HCT116 (cell line): Measurements from ENCODE around the gene BAD. TPM values are rescaled to one million over a fixed set of nuclear protein-coding genes. Genes with fewer than 3 reads are reported as not detected.

Experiments
- ATAC-seq: fragments of 200-7000 bp; cut with Tn5 transposase; 2 replicates; pipeline ENCODE4 v1.9.1; 2020; ENCODE audit warnings: mild to moderate bottlenecking, moderate library complexity
- BruUV-seq: library from RNA; stranded (reverse); fragments of 400-500 nt; replicated peaks from 2 replicates; lab custom pipeline; 2021; lab: Mats Ljungman, UMichigan
- CTCF ChIA-PET: fragments of 300-600 bp; sonication (Branson Sonifier 250); formaldehyde crosslinking; loops from one replicate; lab custom pipeline; 2021; ENCODE audit warnings: antibody characterized with exemption; lab: Charles Lee
- POLR2A ChIA-PET: fragments of 300-600, 350-600 bp; sonication (Branson Sonifier 250); formaldehyde crosslinking; loops from one replicate; lab custom pipeline; 2021; ENCODE audit warnings: antibody characterized with exemption; lab: Charles Lee
- RAD21 ChIA-PET, 2 experiments: fragments of 300-600 bp; sonication (Branson Sonifier 250); formaldehyde crosslinking; loops; one replicate each; lab custom pipeline; 2023; ENCODE audit warnings: low total read pairs in 2 of 2; ENCODE audit not compliant: uncharacterized antibody in 2 of 2, unreplicated experiment in 2 of 2, low non-redundant PET in 1 of 2; lab: Charles Lee
- DNase-seq: peaks from one replicate; pipeline ENCODE4 v3.0.0-alpha.2; 2010; ENCODE audit warnings: low read depth, low spot score
- H2AFZ ChIP-seq: fragments of 200-600 bp; shearing (Covaris generic), sonication (generic); 2 replicates; pipeline ENCODE4 v1.6.1; 2017; ENCODE audit warnings: low read depth, mixed run types, mixed read lengths, antibody characterized with exemption, low read length; ENCODE audit not compliant: poor library complexity, severe bottlenecking
- H3K27ac ChIP-seq: 2 replicates; pipeline ENCODE4 v1.5.1; 2012; ENCODE audit warnings: low read depth, low read length
- H3K27me3 ChIP-seq: fragments of 200-600 bp; sonication (generic); 2 replicates; pipeline ENCODE4 v1.6.1; 2016; ENCODE audit warnings: mixed run types, low read length, mixed read lengths; ENCODE audit not compliant: insufficient read depth
- H3K36me3 ChIP-seq, 2 experiments: fragments of 200-500 bp in 1 of 2; fragments of 200-600 bp in 1 of 2; sonication (Bioruptor generic) in 1 of 2; sonication (generic) in 1 of 2; 2 replicates each; pipeline versions ENCODE4 v1.5.1 to v1.6.1; 2014 to 2016; ENCODE audit warnings: low read length in 2 of 2, inconsistent platforms in 1 of 2, mixed read lengths in 1 of 2, mixed run types in 1 of 2; ENCODE audit not compliant: insufficient read depth in 2 of 2, control insufficient read depth in 1 of 2
- H3K4me1 ChIP-seq, 2 experiments: fragments of 200-600 bp in 1 of 2; sonication (generic) in 1 of 2; 2 replicates each; pipeline versions ENCODE4 v1.5.1 to v1.6.1; 2012 to 2017; ENCODE audit warnings: low read length in 2 of 2, inconsistent platforms in 1 of 2, mild to moderate bottlenecking in 1 of 2, mixed read lengths in 1 of 2, mixed run types in 1 of 2, moderate library complexity in 1 of 2; ENCODE audit not compliant: insufficient read depth in 2 of 2, control insufficient read depth in 1 of 2
- H3K4me2 ChIP-seq: fragments of 200-600 bp; sonication (generic); 2 replicates; pipeline ENCODE4 v1.6.1; 2017; ENCODE audit warnings: mixed run types, low read length, mixed read lengths
- H3K4me3 ChIP-seq, 2 experiments: fragments of 200-600 bp in 1 of 2; sonication (generic) in 1 of 2; replicated peaks in 1 of 2; 2 replicates each; pipeline ENCODE4 v1.5.1; 2011 to 2016; ENCODE audit warnings: low read length in 2 of 2, control low read depth in 1 of 2, low read depth in 1 of 2, mild to moderate bottlenecking in 1 of 2, mixed read lengths in 1 of 2, mixed run types in 1 of 2
- H3K79me2 ChIP-seq: fragments of 200-600 bp; sonication (generic); 2 replicates; pipeline ENCODE4 v1.6.1; 2017; ENCODE audit warnings: mild to moderate bottlenecking, mixed run types, low read length, moderate library complexity, mixed read lengths; ENCODE audit not compliant: insufficient read depth
- H3K9ac ChIP-seq: fragments of 200-600 bp; sonication (generic); 2 replicates; pipeline ENCODE4 v1.6.1; 2016; ENCODE audit warnings: low read length, mixed read lengths
- H3K9me2 ChIP-seq: fragments of 200-600 bp; sonication (generic), shearing (Covaris generic); 2 replicates; pipeline ENCODE4 v1.6.1; 2017; ENCODE audit warnings: mixed run types, mild to moderate bottlenecking, moderate library complexity; ENCODE audit not compliant: insufficient read depth
- H3K9me3 ChIP-seq, 2 experiments: fragments of 200-500 bp in 1 of 2; fragments of 200-600 bp in 1 of 2; sonication (Bioruptor generic) in 1 of 2; sonication (generic) in 1 of 2; 2 replicates each; pipeline ENCODE4 v1.6.1; 2014 to 2017; ENCODE audit warnings: low read length in 2 of 2, mixed read lengths in 2 of 2, inconsistent platforms in 1 of 2, low read depth in 1 of 2, mild to moderate bottlenecking in 1 of 2, mixed run types in 1 of 2, moderate library complexity in 1 of 2; ENCODE audit not compliant: control insufficient read depth in 1 of 2, insufficient read depth in 1 of 2
- H4K20me1 ChIP-seq: fragments of 200-600 bp; sonication (generic), shearing (Covaris generic); 2 replicates; pipeline ENCODE4 v1.6.1; 2017; ENCODE audit warnings: mixed run types, mild to moderate bottlenecking, moderate library complexity; ENCODE audit not compliant: insufficient read depth
- CBX3 ChIP-seq: IDR thresholded peaks from 2 replicates; pipeline ENCODE4 v1.6.1; 2012; ENCODE audit warnings: low read depth
- POLR2A ChIP-seq: IDR thresholded peaks from 2 replicates; pipeline ENCODE4 v1.7.0; 2011; ENCODE audit warnings: borderline replicate concordance; ENCODE audit not compliant: insufficient read depth, insufficient read length; ENCODE audit errors: extremely low read depth
- RAD21 ChIP-seq: IDR thresholded peaks from 2 replicates; pipeline ENCODE4 v1.6.1; 2012; ENCODE audit warnings: low read depth, mild to moderate bottlenecking
- REST ChIP-seq: IDR thresholded peaks from 2 replicates; pipeline ENCODE4 v1.6.1; 2012; ENCODE audit warnings: low read depth
- SP1 ChIP-seq: IDR thresholded peaks from 2 replicates; pipeline ENCODE4 v1.6.1; 2012; ENCODE audit warnings: low read depth
- ZFX ChIP-seq: fragments of 450-650 bp; IDR thresholded peaks from 2 replicates; pipeline ENCODE4 v1.6.1; 2017
- intact Hi-C: fragments of 100-400 bp; cut with micrococcal nuclease; formaldehyde crosslinking; loops from 2 replicates; pipeline ENCODE4 v1.10.0; 2022
- total RNA-seq: library from RNA; stranded (reverse); gene quantifications from one replicate; pipeline ENCODE4 v1.2.1, GENCODE V29; 2021; ENCODE audit not compliant: unreplicated experiment
- TF ChIP-seq, protein P1 (sequence below), 3 experiments: fragments of 200-600 bp in 1 of 3; sonication (generic) in 1 of 3; IDR thresholded peaks in 2 of 3; conservative IDR thresholded peaks in 1 of 3; 2 replicates each; pipeline ENCODE4 v1.5.1; 2012 to 2017; ENCODE audit warnings: low read depth in 2 of 3, low read length in 2 of 3, antibody characterized with exemption in 1 of 3, borderline replicate concordance in 1 of 3, control low read depth in 1 of 3, mild to moderate bottlenecking in 1 of 3, mixed read lengths in 1 of 3, mixed run types in 1 of 3, moderate library complexity in 1 of 3; ENCODE audit not compliant: insufficient read depth in 1 of 3

BAD gene
- total RNA-seq, 1 experiment from 2014 or later = 51.9 TPM

DNA sequence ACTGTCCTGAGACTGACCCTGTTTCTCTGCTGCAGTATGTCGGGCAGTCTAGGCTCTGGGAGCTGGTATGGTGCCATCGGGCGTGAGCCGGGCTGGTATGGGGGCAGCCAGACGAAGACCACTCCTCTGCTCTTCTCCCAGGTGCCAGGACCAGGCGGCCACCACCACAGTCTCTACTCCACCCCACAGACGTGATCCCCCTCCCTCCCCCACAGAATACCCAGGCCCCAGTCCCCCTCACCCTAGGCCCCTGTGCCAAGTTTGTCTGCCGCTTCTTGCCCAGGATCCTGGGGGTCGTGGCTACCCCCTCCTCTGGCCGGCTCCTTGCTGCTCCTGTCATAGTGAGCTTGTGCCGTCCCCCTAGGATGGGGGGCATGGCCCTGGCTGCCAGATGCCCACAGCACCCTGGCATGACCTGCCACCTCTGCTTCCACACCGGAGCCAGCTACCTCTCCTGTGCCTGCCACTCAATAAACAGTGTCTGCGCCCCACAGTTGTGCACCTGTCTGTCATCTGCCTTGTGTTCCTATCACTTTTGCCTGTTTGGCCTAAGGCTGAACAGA is 4.6 kb upstream of the BAD start:
- CTCF ChIA-PET = interaction anchor here (0.6 to 1.3 kb wide), 4 partner anchors 12 to 28 kb away, joined by 3 to 6 read pairs (median 4); partner anchors contain the start of gene TRMT112
- no peaks in the 10 kb centered on the region for H4K20me1 ChIP-seq
- intact Hi-C loops = no loop called here

More for the DNA sequence above, 4.6 kb upstream of the BAD start:
- no peaks in the 10 kb centered on the region for H3K27me3 ChIP-seq
- no peak for DNase-seq
- ChIA-PET POLR2A (no interaction called here), RAD21 (interaction anchor here in 1 of 2 experiments (0.6 kb wide), 1 partner anchor 37 kb away, joined by 4 read pairs; no protein-coding TSS in a partner anchor)
- TF ChIP-seq POLR2A (no peak), REST (no peak), RAD21 (no peak), SP1 (no peak), CBX3 (no peak), ZFX (no peak)
- TF ChIP-seq, protein P1, sequence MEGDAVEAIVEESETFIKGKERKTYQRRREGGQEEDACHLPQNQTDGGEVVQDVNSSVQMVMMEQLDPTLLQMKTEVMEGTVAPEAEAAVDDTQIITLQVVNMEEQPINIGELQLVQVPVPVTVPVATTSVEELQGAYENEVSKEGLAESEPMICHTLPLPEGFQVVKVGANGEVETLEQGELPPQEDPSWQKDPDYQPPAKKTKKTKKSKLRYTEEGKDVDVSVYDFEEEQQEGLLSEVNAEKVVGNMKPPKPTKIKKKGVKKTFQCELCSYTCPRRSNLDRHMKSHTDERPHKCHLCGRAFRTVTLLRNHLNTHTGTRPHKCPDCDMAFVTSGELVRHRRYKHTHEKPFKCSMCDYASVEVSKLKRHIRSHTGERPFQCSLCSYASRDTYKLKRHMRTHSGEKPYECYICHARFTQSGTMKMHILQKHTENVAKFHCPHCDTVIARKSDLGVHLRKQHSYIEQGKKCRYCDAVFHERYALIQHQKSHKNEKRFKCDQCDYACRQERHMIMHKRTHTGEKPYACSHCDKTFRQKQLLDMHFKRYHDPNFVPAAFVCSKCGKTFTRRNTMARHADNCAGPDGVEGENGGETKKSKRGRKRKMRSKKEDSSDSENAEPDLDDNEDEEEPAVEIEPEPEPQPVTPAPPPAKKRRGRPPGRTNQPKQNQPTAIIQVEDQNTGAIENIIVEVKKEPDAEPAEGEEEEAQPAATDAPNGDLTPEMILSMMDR (IDR thresholded peaks at IDR 0.05 in 2 of 3, conservative IDR thresholded peaks at IDR 0.05 in 1 of 3; ENCODE audit: borderline replicate concordance in 1 of 3, insufficient read depth in 1 of 3, low read depth in 2 of 3, low read length in 2 of 3) = no peak
- no peak overlapping the region for H3K4me2 ChIP-seq
- H3K9ac ChIP-seq = no peak overlapping the region
- H3K79me2 ChIP-seq = no peaks in the 10 kb centered on the region
- H3K9me2 ChIP-seq = no peaks in the 10 kb centered on the region
- BruUV-seq = no TSS peak
- no peaks in the 10 kb centered on the region for H3K36me3 ChIP-seq
- ATAC-seq = no peak
- H3K4me1 ChIP-seq = peaks cover 8 to 18% of the 10 kb centered on the region in 2 experiments
- no peak overlapping the region for H3K4me3 ChIP-seq
- no peak overlapping the region for H3K27ac ChIP-seq
- no peaks in the 10 kb centered on the region for H3K9me3 ChIP-seq
- H2AFZ ChIP-seq = no peak overlapping the region
